ENCODE results near the gene CAST. TPM values are rescaled to one million over a fixed set of nuclear protein-coding genes. Genes with fewer than 3 reads are reported as not detected.
A peak's percentile ranks its signal among the peaks of the same experiment; 100 is the strongest.

The CAST gene
- total and polyA plus RNA-seq, 4 experiments from 2014 or later, result 24.0 to 207 (median 147) TPM

GRCh38 chr5:96716007-96716406 lies 53.8 kb downstream of the CAST start:
- DNase-seq, result peak in 4 of 5 donors; percentile 16 to 61 (median 19)
- H3K4me1 Mint-ChIP-seq, result peaks cover 49 to 82% (median 62%) of the 10 kb centered on the region in 4 donors
- H3K36me3 ChIP-seq (ENCODE audit: insufficient read depth, low read length), result no peaks in the 10 kb centered on the region
- H3K4me3 ChIP-seq (ENCODE audit: low read length in 2 of 2), result no peak overlapping the region
- H3K9me3 Mint-ChIP-seq, result peaks cover 0 to 3% (median 0%) of the 10 kb centered on the region in 8 donors
- CTCF ChIA-PET (ENCODE audit: partially characterized antibody), result interaction anchor here (1.4 to 2.7 kb wide), 3 partner anchors 13 to 446 kb away, joined by 3 to 10 read pairs (median 4); no protein-coding TSS in a partner anchor
- no peaks in the 10 kb centered on the region for H3K27me3 Mint-ChIP-seq
- intact Hi-C loops (cut with micrococcal nuclease), result no loop called here
- peak overlapping the region; percentile 70 to 97 (median 94) for H3K27ac Mint-ChIP-seq
- H3K4me3 Mint-ChIP-seq, result peak overlapping the region in 2 of 8 donors; percentile 15 to 16
- peaks cover 47% of the 10 kb centered on the region for H3K4me1 ChIP-seq (ENCODE audit: insufficient read depth, low read length)
- no peaks in the 10 kb centered on the region for H3K9me3 ChIP-seq (ENCODE audit: control insufficient read depth in 1 of 2, low read length in 2 of 2)
- peak overlapping the region; percentile 65 for H3K27ac ChIP-seq (ENCODE audit: low read depth, low read length)
- POLR2A ChIA-PET (ENCODE audit: partially characterized antibody), result interaction anchor here (0.7 to 1.3 kb wide), 2 partner anchors 12 to 56 kb away, joined by 3 to 4 read pairs; no protein-coding TSS in a partner anchor
- H3K27me3 ChIP-seq (ENCODE audit: insufficient read depth, low read length), result no peaks in the 10 kb centered on the region
- peaks cover 17 to 23% of the 10 kb centered on the region in 2 donors for H3K36me3 Mint-ChIP-seq

DNA sequence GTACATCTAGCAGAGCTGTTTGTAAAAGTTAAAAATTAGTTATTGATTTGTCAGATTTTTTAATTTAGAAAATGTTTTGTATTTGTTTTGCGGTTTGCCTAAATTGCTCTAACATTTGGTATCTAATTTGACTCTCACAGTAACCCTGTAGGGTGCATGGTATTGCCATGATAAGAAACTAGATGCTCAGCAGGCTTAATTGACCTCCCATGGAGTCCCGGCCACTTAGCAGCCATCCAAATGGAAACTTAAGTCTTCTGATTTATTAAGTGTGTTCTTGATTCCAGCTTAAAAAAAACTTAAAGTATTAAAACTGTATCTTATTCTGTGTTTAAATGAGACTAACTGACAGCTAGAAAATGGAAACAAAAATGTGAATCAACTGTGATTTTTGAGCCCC lies 54.5 kb downstream of the CAST start:
- Histone ChIP-seq H3K27ac (ENCODE audit: low read depth, low read length) (no peak overlapping the region), H3K36me3 (ENCODE audit: insufficient read depth, low read length) (no peaks in the 10 kb centered on the region), H3K4me3 (ENCODE audit: low read length in 2 of 2) (no peak overlapping the region), H3K27me3 (ENCODE audit: insufficient read depth, low read length) (no peaks in the 10 kb centered on the region), H3K4me1 (ENCODE audit: insufficient read depth, low read length) (peaks cover 47% of the 10 kb centered on the region), H3K9me3 (ENCODE audit: control insufficient read depth in 1 of 2, low read length in 2 of 2) (no peaks in the 10 kb centered on the region)
- peaks cover 50 to 84% (median 63%) of the 10 kb centered on the region in 4 donors for H3K4me1 Mint-ChIP-seq
- ChIA-PET CTCF (ENCODE audit: partially characterized antibody) (interaction anchor here (1.0 to 1.6 kb wide), 3 partner anchors 14 to 445 kb away, joined by 3 to 4 read pairs (median 4); no protein-coding TSS in a partner anchor), POLR2A (ENCODE audit: partially characterized antibody) (interaction anchor here (1.3 kb wide), 1 partner anchor 13 kb away, joined by 4 read pairs; no protein-coding TSS in a partner anchor)
- H3K4me3 Mint-ChIP-seq, result no peak overlapping the region
- H3K36me3 Mint-ChIP-seq, result peaks cover 17 to 23% of the 10 kb centered on the region in 2 donors
- H3K9me3 Mint-ChIP-seq, result peaks cover 0 to 3% (median 0%) of the 10 kb centered on the region in 8 donors
- intact Hi-C loops (cut with micrococcal nuclease), result no loop called here
- DNase-seq, result no peak
- no peaks in the 10 kb centered on the region for H3K27me3 Mint-ChIP-seq
- H3K27ac Mint-ChIP-seq, result peak overlapping the region; percentile 66 to 97 (median 87)

GRCh38 chr5:96717874-96718273 lies 55.7 kb downstream of the CAST start:
- intact Hi-C loops (cut with micrococcal nuclease), result no loop called here
- H3K4me1 Mint-ChIP-seq, result peaks cover 52 to 77% (median 67%) of the 10 kb centered on the region in 4 donors
- no peaks in the 10 kb centered on the region for H3K36me3 ChIP-seq (ENCODE audit: insufficient read depth, low read length)
- peaks cover 47% of the 10 kb centered on the region for H3K4me1 ChIP-seq (ENCODE audit: insufficient read depth, low read length)
- no peak overlapping the region for H3K27ac ChIP-seq (ENCODE audit: low read depth, low read length)
- no peaks in the 10 kb centered on the region for H3K9me3 ChIP-seq (ENCODE audit: control insufficient read depth in 1 of 2, low read length in 2 of 2)
- H3K9me3 Mint-ChIP-seq, result peaks cover 0 to 3% (median 0%) of the 10 kb centered on the region in 8 donors
- no peak overlapping the region for H3K4me3 ChIP-seq (ENCODE audit: low read length in 2 of 2)
- no peaks in the 10 kb centered on the region for H3K27me3 Mint-ChIP-seq
- H3K4me3 Mint-ChIP-seq, result no peak overlapping the region
- peaks cover 12 to 27% of the 10 kb centered on the region in 2 donors for H3K36me3 Mint-ChIP-seq
- peak overlapping the region in 5 of 7 donors; percentile 12 to 90 (median 77) for H3K27ac Mint-ChIP-seq
- ChIA-PET POLR2A (ENCODE audit: partially characterized antibody) (no interaction called here), CTCF (ENCODE audit: partially characterized antibody) (no interaction called here)
- no peaks in the 10 kb centered on the region for H3K27me3 ChIP-seq (ENCODE audit: insufficient read depth, low read length)
- no peak for DNase-seq

DNA sequence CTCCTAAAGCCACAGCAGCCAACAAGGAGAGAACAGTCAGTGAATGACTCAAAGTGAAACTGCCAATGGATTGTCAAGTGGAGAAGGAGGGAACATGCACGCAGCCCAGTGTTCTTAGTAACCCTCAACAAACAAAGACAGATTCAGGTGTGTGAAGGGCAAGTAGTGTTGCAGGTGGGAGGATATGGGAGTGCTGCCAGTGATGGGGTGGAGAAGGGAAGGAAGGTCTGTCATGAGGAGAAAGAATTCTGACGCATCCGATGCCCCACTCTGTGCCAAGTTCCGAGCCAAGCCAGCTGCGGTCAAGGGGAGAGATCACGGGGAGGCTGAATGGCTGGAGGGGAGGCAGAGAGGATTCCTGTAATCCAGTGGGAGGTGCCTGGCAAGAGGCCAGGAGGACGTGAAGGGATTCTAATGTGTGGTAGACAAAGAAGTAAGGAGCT lies 56.5 kb downstream of the CAST start:
- Mint-ChIP-seq H3K4me1 (peaks cover 52 to 78% (median 64%) of the 10 kb centered on the region in 4 donors), H3K27ac (peak overlapping the region; percentile 0 to 90 (median 75)), H3K27me3 (no peaks in the 10 kb centered on the region), H3K36me3 (peaks cover 13 to 26% of the 10 kb centered on the region in 2 donors), H3K4me3 (no peak overlapping the region), H3K9me3 (peaks cover 0 to 3% (median 0%) of the 10 kb centered on the region in 8 donors)
- H3K27me3 ChIP-seq (ENCODE audit: insufficient read depth, low read length), result no peaks in the 10 kb centered on the region
- ChIA-PET POLR2A (ENCODE audit: partially characterized antibody) (interaction anchor here (1.9 kb wide), 1 partner anchor 56 kb away, joined by 7 read pairs; the partner anchor contains the start of gene CAST), CTCF (ENCODE audit: partially characterized antibody) (interaction anchor here (0.9 to 1.2 kb wide), 2 partner anchors 11 to 104 kb away, joined by 3 to 4 read pairs; no protein-coding TSS in a partner anchor)
- peaks cover 47% of the 10 kb centered on the region for H3K4me1 ChIP-seq (ENCODE audit: insufficient read depth, low read length)
- intact Hi-C loops (cut with micrococcal nuclease), result no loop called here
- DNase-seq, result no peak
- no peaks in the 10 kb centered on the region for H3K9me3 ChIP-seq (ENCODE audit: control insufficient read depth in 1 of 2, low read length in 2 of 2)
- no peak overlapping the region for H3K27ac ChIP-seq (ENCODE audit: low read depth, low read length)
- H3K4me3 ChIP-seq (ENCODE audit: low read length in 2 of 2), result no peak overlapping the region
- no peaks in the 10 kb centered on the region for H3K36me3 ChIP-seq (ENCODE audit: insufficient read depth, low read length)

GRCh38 chr5:96720408-96720807 lies 58.2 kb downstream of the CAST start:
- Mint-ChIP-seq H3K9me3 (peaks cover 0 to 3% (median 0%) of the 10 kb centered on the region in 8 donors), H3K4me3 (peak overlapping the region in 1 of 8 donors; percentile 24), H3K27me3 (no peaks in the 10 kb centered on the region), H3K4me1 (peaks cover 43 to 71% (median 54%) of the 10 kb centered on the region in 4 donors), H3K36me3 (peaks cover 15 to 27% of the 10 kb centered on the region in 2 donors), H3K27ac (peak overlapping the region in 4 of 7 donors; percentile 28 to 85 (median 62))
- intact Hi-C loops (cut with micrococcal nuclease), result no loop called here
- no peak overlapping the region for H3K4me3 ChIP-seq (ENCODE audit: low read length in 2 of 2)
- no peaks in the 10 kb centered on the region for H3K36me3 ChIP-seq (ENCODE audit: insufficient read depth, low read length)
- DNase-seq, result no peak
- H3K9me3 ChIP-seq (ENCODE audit: control insufficient read depth in 1 of 2, low read length in 2 of 2), result no peaks in the 10 kb centered on the region
- H3K4me1 ChIP-seq (ENCODE audit: insufficient read depth, low read length), result peaks cover 29% of the 10 kb centered on the region
- H3K27me3 ChIP-seq (ENCODE audit: insufficient read depth, low read length), result no peaks in the 10 kb centered on the region
- CTCF ChIA-PET (ENCODE audit: partially characterized antibody), result interaction anchor here (1.0 to 1.5 kb wide), 5 partner anchors 8 to 441 kb away, joined by 3 to 7 read pairs (median 4); no protein-coding TSS in a partner anchor
- POLR2A ChIA-PET (ENCODE audit: partially characterized antibody), result interaction anchor here (0.6 to 1.9 kb wide), 5 partner anchors 13 to 63 kb away, joined by 3 to 7 read pairs (median 3); partner anchors contain the start of gene CAST
- no peak overlapping the region for H3K27ac ChIP-seq (ENCODE audit: low read depth, low read length)

DNA sequence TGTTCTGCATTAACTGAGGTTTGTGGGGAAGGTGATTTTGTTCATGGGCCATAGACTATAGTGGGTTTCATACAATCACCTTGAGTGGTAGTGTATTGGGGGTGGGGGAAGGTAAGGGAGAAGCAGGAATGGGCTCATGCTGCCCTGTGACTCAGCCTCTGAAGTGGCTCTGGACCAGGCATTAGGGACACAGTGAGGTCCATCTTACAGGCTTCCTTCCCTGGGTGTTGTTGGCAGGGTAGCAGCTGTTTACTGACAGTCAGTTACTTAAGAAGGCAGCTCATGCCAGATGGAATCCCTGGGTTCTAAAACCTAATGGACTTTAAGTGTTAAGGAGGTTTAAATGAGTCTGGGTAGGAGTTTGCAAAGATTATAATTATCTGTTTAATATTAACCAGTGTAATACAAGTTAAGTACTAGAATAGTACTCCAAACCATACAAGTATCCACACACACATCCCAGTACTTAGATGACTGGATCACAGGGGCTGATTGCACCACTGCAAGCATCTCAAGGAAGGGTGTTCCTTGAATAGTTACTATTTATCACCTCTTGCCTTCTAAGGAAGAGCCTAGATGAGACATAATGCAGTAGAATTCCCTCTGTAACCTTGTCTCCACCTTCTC lies 59.3 kb downstream of the CAST start:
- peaks cover 44 to 63% (median 49%) of the 10 kb centered on the region in 4 donors for H3K4me1 Mint-ChIP-seq
- no peaks in the 10 kb centered on the region for H3K9me3 ChIP-seq (ENCODE audit: control insufficient read depth in 1 of 2, low read length in 2 of 2)
- H3K27ac Mint-ChIP-seq, result peak overlapping the region; percentile 1 to 85 (median 63)
- peaks cover 19% of the 10 kb centered on the region for H3K4me1 ChIP-seq (ENCODE audit: insufficient read depth, low read length)
- H3K9me3 Mint-ChIP-seq, result peaks cover 0 to 3% (median 0%) of the 10 kb centered on the region in 8 donors
- H3K4me3 ChIP-seq (ENCODE audit: low read length in 2 of 2), result no peak overlapping the region
- ChIA-PET POLR2A (ENCODE audit: partially characterized antibody) (interaction anchor here (0.6 to 1.4 kb wide), 4 partner anchors 12 to 64 kb away, joined by 3 to 6 read pairs (median 3); no protein-coding TSS in a partner anchor), CTCF (ENCODE audit: partially characterized antibody) (no interaction called here)
- no peaks in the 10 kb centered on the region for H3K36me3 ChIP-seq (ENCODE audit: insufficient read depth, low read length)
- no peak for DNase-seq
- H3K27me3 Mint-ChIP-seq, result no peaks in the 10 kb centered on the region
- peaks cover 15 to 32% of the 10 kb centered on the region in 2 donors for H3K36me3 Mint-ChIP-seq
- no peak overlapping the region for H3K4me3 Mint-ChIP-seq
- intact Hi-C loops (cut with micrococcal nuclease), result no loop called here
- H3K27ac ChIP-seq (ENCODE audit: low read depth, low read length), result no peak overlapping the region
- H3K27me3 ChIP-seq (ENCODE audit: insufficient read depth, low read length), result no peaks in the 10 kb centered on the region

DNA sequence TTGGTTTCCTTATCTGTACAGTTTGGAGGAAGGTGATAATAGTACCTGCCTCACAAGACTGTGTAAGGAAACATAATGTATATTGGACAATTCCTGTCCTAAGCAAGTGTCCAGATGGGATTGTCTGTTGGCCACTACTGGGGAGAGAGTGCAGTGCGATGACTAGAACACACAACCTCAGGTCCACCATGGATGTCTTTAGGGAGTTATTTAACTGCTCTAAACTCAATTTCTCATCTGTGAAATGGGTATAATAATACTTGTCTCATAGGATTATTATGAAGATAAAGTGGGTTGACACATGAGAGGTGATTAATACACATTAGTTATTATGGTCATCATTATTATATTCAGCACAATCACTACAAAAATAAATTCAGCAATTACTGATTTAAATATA lies 63.1 kb downstream of the CAST start:
- Histone ChIP-seq H3K4me1 (ENCODE audit: insufficient read depth, low read length) (no peaks in the 10 kb centered on the region), H3K9me3 (ENCODE audit: control insufficient read depth in 1 of 2, low read length in 2 of 2) (no peaks in the 10 kb centered on the region), H3K36me3 (ENCODE audit: insufficient read depth, low read length) (peaks cover 8% of the 10 kb centered on the region), H3K27ac (ENCODE audit: low read depth, low read length) (no peak overlapping the region), H3K4me3 (ENCODE audit: low read length in 2 of 2) (no peak overlapping the region), H3K27me3 (ENCODE audit: insufficient read depth, low read length) (no peaks in the 10 kb centered on the region)
- Mint-ChIP-seq H3K4me1 (peaks cover 26 to 34% (median 30%) of the 10 kb centered on the region in 4 donors), H3K27me3 (no peaks in the 10 kb centered on the region), H3K36me3 (peaks cover 16 to 50% of the 10 kb centered on the region in 2 donors), H3K9me3 (no peaks in the 10 kb centered on the region), H3K4me3 (no peak overlapping the region), H3K27ac (peak overlapping the region in 2 of 7 donors; percentile 36 to 55)
- DNase-seq, result no peak
- ChIA-PET CTCF (ENCODE audit: partially characterized antibody) (interaction anchor here (2.8 kb wide), 1 partner anchor 111 kb away, joined by 9 read pairs; no protein-coding TSS in a partner anchor), POLR2A (ENCODE audit: partially characterized antibody) (interaction anchor here (1.1 kb wide), 2 partner anchors 63 to 111 kb away, joined by 4 to 5 read pairs; partner anchors contain the start of gene CAST)
- intact Hi-C loops (cut with micrococcal nuclease), result no loop called here
